ENCODE data around the gene FANK1. TPM values are rescaled to one million over a fixed set of nuclear protein-coding genes. Genes with fewer than 3 reads are reported as not detected.

Gene FANK1
- total and polyA plus RNA-seq, 10 donors: 0.35 to 1.0 (median 0.90) TPM; not detected in 2

DNA sequence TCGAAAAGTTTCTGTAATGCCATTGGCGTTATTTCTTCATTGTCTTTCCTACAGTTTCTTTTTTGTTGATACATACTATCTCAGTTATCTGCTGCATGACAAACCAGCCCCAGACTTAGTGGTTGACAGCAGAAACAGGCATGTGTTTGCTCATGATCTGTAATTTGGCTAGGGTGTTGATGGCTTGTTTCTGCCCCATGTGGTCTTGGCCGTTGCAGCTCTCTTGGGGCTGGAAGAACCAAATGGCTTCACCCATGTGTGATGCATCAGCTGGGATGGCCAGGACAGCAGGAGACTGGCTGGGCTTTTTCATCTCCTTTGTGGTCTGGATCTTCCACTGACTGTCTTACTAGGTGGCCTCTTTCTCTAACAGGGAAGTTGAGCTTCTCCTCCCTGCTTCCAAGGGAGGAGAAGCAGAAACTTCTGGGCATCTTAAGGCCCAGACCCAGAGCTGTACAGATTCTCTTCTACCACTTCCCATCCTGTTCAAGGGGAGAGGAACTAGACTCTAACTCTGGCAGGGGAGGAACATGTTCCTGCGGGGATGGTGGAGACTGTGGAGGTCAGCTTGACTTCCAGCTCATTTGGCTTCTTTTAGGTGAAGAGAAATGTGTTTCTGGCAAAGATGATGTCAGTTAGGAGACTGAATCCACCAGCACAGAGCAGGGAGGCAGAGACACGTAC, 89.3 kb downstream of the FANK1 start:
- intact Hi-C loops (cut with DNase I; ENCODE audit: low total_unique reads): no loop called here
- no peak for TF ChIP-seq POLR2A (IDR thresholded peaks at IDR 0.05)
- Histone ChIP-seq H3K4me1 (peaks cover 0 to 7% (median 0%) of the 10 kb centered on the region in 6 donors), H3K9me3 (peaks cover 0 to 4% (median 0%) of the 10 kb centered on the region in 8 donors), H3K36me3 (no peaks in the 10 kb centered on the region), H3K27me3 (replicated peaks in 1 of 7) (no peaks in the 10 kb centered on the region), H3K27ac (no peak overlapping the region), H3K4me3 (no peak overlapping the region)
- DNase-seq: no peak
- WGBS, 5 donors: 68 to 82% (median 75%) methylated on average over 5 of the region's 5 CpGs

GRCh38 chr10:125989791-125990190, 93.4 kb downstream of the FANK1 start:
- no peak overlapping the region for H3K27ac ChIP-seq
- H3K4me3 ChIP-seq: no peak overlapping the region
- intact Hi-C loops (cut with DNase I; ENCODE audit: low total_unique reads): no loop called here
- no peaks in the 10 kb centered on the region for H3K27me3 ChIP-seq (replicated peaks in 1 of 7)
- no peaks in the 10 kb centered on the region for H3K36me3 ChIP-seq
- no peak for DNase-seq
- TF ChIP-seq CTCF (IDR thresholded peaks at IDR 0.05 in 8 of 11, conservative IDR thresholded peaks at IDR 0.05 in 3 of 11): no peak
- TF ChIP-seq POLR2A (IDR thresholded peaks at IDR 0.05): no peak
- TF ChIP-seq POLR2AphosphoS5 (IDR thresholded peaks at IDR 0.05): no peak
- H3K4me1 ChIP-seq: peaks cover 0 to 7% (median 0%) of the 10 kb centered on the region in 6 donors
- peaks cover 0 to 7% (median 0%) of the 10 kb centered on the region in 8 donors for H3K9me3 ChIP-seq
- 88 to 99% (median 91%) methylated on average over 5 of the region's 5 CpGs for WGBS, 5 donors

DNA sequence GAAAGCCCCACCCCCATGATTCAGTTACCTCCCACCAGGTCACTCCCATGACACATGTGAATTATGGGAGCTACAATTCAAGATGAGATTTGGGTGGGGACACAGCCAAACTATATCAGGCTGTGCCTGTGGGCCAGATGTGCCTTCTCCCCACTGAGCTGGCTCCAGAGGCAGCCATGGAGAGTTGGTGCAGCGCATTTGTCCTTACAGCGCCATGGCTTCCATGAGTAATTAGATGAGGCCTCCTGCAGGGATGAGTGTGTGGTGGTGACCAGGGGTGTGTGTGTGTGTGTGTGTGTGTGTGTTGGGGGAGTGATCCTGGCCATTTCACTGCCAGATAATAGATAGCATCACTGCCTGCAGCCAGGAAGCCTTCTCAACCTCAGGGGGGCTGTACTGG, 94.6 kb downstream of the FANK1 start:
- no peak for TF ChIP-seq POLR2AphosphoS5 (IDR thresholded peaks at IDR 0.05)
- TF ChIP-seq POLR2A (IDR thresholded peaks at IDR 0.05): no peak
- TF ChIP-seq CTCF (IDR thresholded peaks at IDR 0.05 in 8 of 11, conservative IDR thresholded peaks at IDR 0.05 in 3 of 11): no peak
- no peak overlapping the region for H3K27ac ChIP-seq
- 83 to 100% (median 100%) methylated on average over 2 of the region's 2 CpGs for WGBS, 5 donors
- intact Hi-C loops (cut with DNase I; ENCODE audit: low total_unique reads): no loop called here
- no peaks in the 10 kb centered on the region for H3K27me3 ChIP-seq (replicated peaks in 1 of 7)
- H3K9me3 ChIP-seq: peaks cover 0 to 7% (median 0%) of the 10 kb centered on the region in 8 donors
- no peak for DNase-seq
- H3K36me3 ChIP-seq: no peaks in the 10 kb centered on the region
- H3K4me1 ChIP-seq: peaks cover 0 to 7% (median 0%) of the 10 kb centered on the region in 6 donors
- H3K4me3 ChIP-seq: no peak overlapping the region

GRCh38 chr10:125991392-125991791, 95.0 kb downstream of the FANK1 start:
- no peaks in the 10 kb centered on the region for H3K36me3 ChIP-seq
- no peaks in the 10 kb centered on the region for H3K27me3 ChIP-seq (replicated peaks in 1 of 7)
- intact Hi-C loops (cut with DNase I; ENCODE audit: low total_unique reads): no loop called here
- H3K4me3 ChIP-seq: no peak overlapping the region
- peaks cover 0 to 7% (median 0%) of the 10 kb centered on the region in 6 donors for H3K4me1 ChIP-seq
- no peak for DNase-seq
- H3K27ac ChIP-seq: no peak overlapping the region
- no peak for TF ChIP-seq POLR2AphosphoS5 (IDR thresholded peaks at IDR 0.05)
- no peak for TF ChIP-seq POLR2A (IDR thresholded peaks at IDR 0.05)
- no peak for TF ChIP-seq CTCF (IDR thresholded peaks at IDR 0.05 in 8 of 11, conservative IDR thresholded peaks at IDR 0.05 in 3 of 11)
- 78 to 94% (median 82%) methylated on average over 1 of the region's 1 CpG for WGBS, 5 donors
- H3K9me3 ChIP-seq: peaks cover 0 to 7% (median 0%) of the 10 kb centered on the region in 8 donors

Data from spleen (tissue), 11 donors.